ENCODE results near the gene KRT84.

DNA sequence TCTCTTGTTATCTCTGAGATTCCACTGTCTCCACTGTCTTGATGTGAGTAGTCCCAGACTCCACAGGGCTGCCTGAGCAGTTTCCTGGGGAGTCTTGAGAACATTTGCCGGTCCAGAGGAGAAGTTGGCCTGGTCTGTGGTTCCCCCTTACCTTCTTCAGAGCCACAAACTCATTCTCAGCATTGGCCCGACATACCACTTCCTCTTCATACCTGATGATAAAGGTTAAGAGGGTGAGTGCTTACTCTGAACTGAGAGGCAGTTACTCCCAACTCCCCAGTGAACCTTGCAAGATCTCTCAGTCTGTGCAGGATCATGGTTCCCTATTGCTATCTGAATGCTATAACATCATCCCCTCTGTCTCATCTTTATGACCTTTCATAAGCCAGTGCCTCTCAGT is 2.6 kb downstream of the KRT84 start:
- TF ChIP-seq, protein P1, sequence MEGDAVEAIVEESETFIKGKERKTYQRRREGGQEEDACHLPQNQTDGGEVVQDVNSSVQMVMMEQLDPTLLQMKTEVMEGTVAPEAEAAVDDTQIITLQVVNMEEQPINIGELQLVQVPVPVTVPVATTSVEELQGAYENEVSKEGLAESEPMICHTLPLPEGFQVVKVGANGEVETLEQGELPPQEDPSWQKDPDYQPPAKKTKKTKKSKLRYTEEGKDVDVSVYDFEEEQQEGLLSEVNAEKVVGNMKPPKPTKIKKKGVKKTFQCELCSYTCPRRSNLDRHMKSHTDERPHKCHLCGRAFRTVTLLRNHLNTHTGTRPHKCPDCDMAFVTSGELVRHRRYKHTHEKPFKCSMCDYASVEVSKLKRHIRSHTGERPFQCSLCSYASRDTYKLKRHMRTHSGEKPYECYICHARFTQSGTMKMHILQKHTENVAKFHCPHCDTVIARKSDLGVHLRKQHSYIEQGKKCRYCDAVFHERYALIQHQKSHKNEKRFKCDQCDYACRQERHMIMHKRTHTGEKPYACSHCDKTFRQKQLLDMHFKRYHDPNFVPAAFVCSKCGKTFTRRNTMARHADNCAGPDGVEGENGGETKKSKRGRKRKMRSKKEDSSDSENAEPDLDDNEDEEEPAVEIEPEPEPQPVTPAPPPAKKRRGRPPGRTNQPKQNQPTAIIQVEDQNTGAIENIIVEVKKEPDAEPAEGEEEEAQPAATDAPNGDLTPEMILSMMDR (tag by site-specific recombination; IDR thresholded peaks at IDR 0.05), result no peak
- TF ChIP-seq ZFP41 (tag by site-specific recombination; IDR thresholded peaks at IDR 0.05; ENCODE audit: borderline replicate concordance) (no peak), ZNF777 (tag by site-specific recombination; IDR thresholded peaks at IDR 0.05; ENCODE audit: borderline replicate concordance) (no peak), ZNF140 (tag by site-specific recombination; IDR thresholded peaks at IDR 0.05) (no peak), GLIS2 (tag by site-specific recombination; IDR thresholded peaks at IDR 0.05) (no peak), ZNF239 (tag by site-specific recombination; IDR thresholded peaks at IDR 0.05) (no peak), ZNF791 (tag by site-specific recombination; IDR thresholded peaks at IDR 0.05) (no peak), ZFHX2 (tag by site-specific recombination; conservative IDR thresholded peaks at IDR 0.05) (no peak), ZNF600 (tag by site-specific recombination; IDR thresholded peaks at IDR 0.05) (no peak), ZNF184 (tag by site-specific recombination; IDR thresholded peaks at IDR 0.05) (no peak), ZNF76 (tag by site-specific recombination; IDR thresholded peaks at IDR 0.05; ENCODE audit: borderline replicate concordance, low read depth) (no peak), ZEB2 (tag by site-specific recombination; IDR thresholded peaks at IDR 0.05) (no peak)

Data from HEK293 (cell line).